DOHH2 (cell line): ENCODE data around the gene PITPNM3.

Experiments used
- H3F3A ChIP-seq: fragments of 200-600 bp; sonication (generic), shearing (Covaris generic); 2 replicates; pipeline ENCODE4 v1.6.0; 2016; ENCODE audit warnings: antibody characterized with exemption, mild to moderate bottlenecking; ENCODE audit not compliant: control insufficient read depth, insufficient read depth
- H3K27ac ChIP-seq: fragments of 200-600 bp; sonication (generic); 2 replicates; pipeline ENCODE4 v1.5.1; 2014; ENCODE audit warnings: low read depth, mild to moderate bottlenecking, low read length, moderate library complexity
- H3K27me3 ChIP-seq: fragments of 200-600 bp; sonication (generic); 2 replicates; pipeline ENCODE4 v1.6.1; 2014; ENCODE audit warnings: mild to moderate bottlenecking, low read length, mixed read lengths; ENCODE audit not compliant: control insufficient read depth
- H3K36me3 ChIP-seq: fragments of 200-600 bp; sonication (generic); 2 replicates; pipeline ENCODE4 v1.6.1; 2014; ENCODE audit warnings: mild to moderate bottlenecking, low read length, moderate library complexity, mixed read lengths; ENCODE audit not compliant: control insufficient read depth
- H3K4me1 ChIP-seq: fragments of 200-600 bp; sonication (generic); 2 replicates; pipeline ENCODE4 v1.6.1; 2014; ENCODE audit warnings: mild to moderate bottlenecking, low read length, mixed read lengths; ENCODE audit not compliant: control insufficient read depth
- H3K4me2 ChIP-seq: fragments of 200-600 bp; sonication (generic); 2 replicates; pipeline ENCODE4 v1.6.0; 2014; ENCODE audit warnings: mild to moderate bottlenecking, low read length, moderate library complexity
- H3K4me3 ChIP-seq: fragments of 200-600 bp; sonication (generic); 2 replicates; pipeline ENCODE4 v1.5.1; 2014; ENCODE audit warnings: mild to moderate bottlenecking, low read length, mixed read lengths
- H3K79me2 ChIP-seq: fragments of 200-600 bp; sonication (generic); 2 replicates; pipeline ENCODE4 v1.6.1; 2014; ENCODE audit warnings: mild to moderate bottlenecking, low read length, mixed read lengths; ENCODE audit not compliant: control insufficient read depth
- H3K9me2 ChIP-seq: fragments of 200-600 bp; sonication (generic); replicated peaks from 2 replicates; pipeline ENCODE4 v1.6.1; 2014; ENCODE audit warnings: mild to moderate bottlenecking, low read length, mixed read lengths; ENCODE audit not compliant: control insufficient read depth
- H3K9me3 ChIP-seq: fragments of 200-600 bp; sonication (generic); 2 replicates; pipeline ENCODE4 v1.6.1; 2014; ENCODE audit warnings: antibody characterized with exemption, low read length, mixed read lengths; ENCODE audit not compliant: control insufficient read depth, insufficient read depth
- H4K20me1 ChIP-seq: fragments of 200-600 bp; sonication (generic); 2 replicates; pipeline ENCODE4 v1.6.0; 2014; ENCODE audit warnings: low read depth, mild to moderate bottlenecking, antibody characterized with exemption, low read length, moderate library complexity; ENCODE audit not compliant: control insufficient read depth, insufficient read depth
- CTCF ChIP-seq: fragments of 200-600 bp; sonication (generic); IDR thresholded peaks from one replicate; pipeline ENCODE4 v1.5.1; 2014; ENCODE audit warnings: antibody characterized with exemption, mild to moderate bottlenecking, low read depth, low read length; ENCODE audit not compliant: poor library complexity, severe bottlenecking
- EZH2phosphoT487 ChIP-seq: fragments of 200-600 bp; sonication (generic); IDR thresholded peaks from 2 replicates; pipeline ENCODE4 v1.6.1; 2017; ENCODE audit warnings: borderline replicate concordance, mild to moderate bottlenecking, antibody characterized with exemption, low read length, moderate library complexity, mixed read lengths

The PITPNM3 gene

GRCh38 chr17:6539871-6540270 is 16.5 kb downstream of the PITPNM3 start:
- no peaks in the 10 kb centered on the region for H3K9me2 ChIP-seq

GRCh38 chr17:6536566-6537065 is 19.7 kb downstream of the PITPNM3 start:
- H3K9me2 ChIP-seq, result no peaks in the 10 kb centered on the region
- no peak overlapping the region for H3K4me2 ChIP-seq
- no peaks in the 10 kb centered on the region for H3F3A ChIP-seq
- no peaks in the 10 kb centered on the region for H3K79me2 ChIP-seq
- no peaks in the 10 kb centered on the region for H3K4me1 ChIP-seq
- TF ChIP-seq CTCF (no peak), EZH2phosphoT487 (no peak)
- no peaks in the 10 kb centered on the region for H4K20me1 ChIP-seq
- no peaks in the 10 kb centered on the region for H3K27me3 ChIP-seq
- H3K27ac ChIP-seq, result no peak overlapping the region
- H3K9me3 ChIP-seq, result no peaks in the 10 kb centered on the region
- no peaks in the 10 kb centered on the region for H3K36me3 ChIP-seq
- H3K4me3 ChIP-seq, result no peak overlapping the region

More at GRCh38 chr17:6539871-6540270, 16.5 kb downstream of the PITPNM3 start:
- no peaks in the 10 kb centered on the region for H4K20me1 ChIP-seq
- H3K27ac ChIP-seq, result no peak overlapping the region
- no peak overlapping the region for H3K4me2 ChIP-seq
- H3K9me3 ChIP-seq, result no peaks in the 10 kb centered on the region
- no peaks in the 10 kb centered on the region for H3K36me3 ChIP-seq
- no peak for TF ChIP-seq EZH2phosphoT487
- no peak for TF ChIP-seq CTCF
- H3K4me3 ChIP-seq, result no peak overlapping the region
- no peaks in the 10 kb centered on the region for H3K27me3 ChIP-seq
- H3F3A ChIP-seq, result no peaks in the 10 kb centered on the region
- no peaks in the 10 kb centered on the region for H3K79me2 ChIP-seq
- no peaks in the 10 kb centered on the region for H3K4me1 ChIP-seq

GRCh38 chr17:6536053-6536452 is 20.3 kb downstream of the PITPNM3 start:
- Histone ChIP-seq H3K27ac (no peak overlapping the region), H3K36me3 (no peaks in the 10 kb centered on the region), H3K27me3 (no peaks in the 10 kb centered on the region), H3K4me3 (no peak overlapping the region), H3K9me3 (no peaks in the 10 kb centered on the region), H3K4me2 (no peak overlapping the region), H3K9me2 (no peaks in the 10 kb centered on the region), H4K20me1 (no peaks in the 10 kb centered on the region), H3K79me2 (no peaks in the 10 kb centered on the region), H3K4me1 (no peaks in the 10 kb centered on the region), H3F3A (no peaks in the 10 kb centered on the region)
- TF ChIP-seq CTCF (no peak), EZH2phosphoT487 (no peak)
